ENCODE data around the gene DGKI.

Gene DGKI

DNA sequence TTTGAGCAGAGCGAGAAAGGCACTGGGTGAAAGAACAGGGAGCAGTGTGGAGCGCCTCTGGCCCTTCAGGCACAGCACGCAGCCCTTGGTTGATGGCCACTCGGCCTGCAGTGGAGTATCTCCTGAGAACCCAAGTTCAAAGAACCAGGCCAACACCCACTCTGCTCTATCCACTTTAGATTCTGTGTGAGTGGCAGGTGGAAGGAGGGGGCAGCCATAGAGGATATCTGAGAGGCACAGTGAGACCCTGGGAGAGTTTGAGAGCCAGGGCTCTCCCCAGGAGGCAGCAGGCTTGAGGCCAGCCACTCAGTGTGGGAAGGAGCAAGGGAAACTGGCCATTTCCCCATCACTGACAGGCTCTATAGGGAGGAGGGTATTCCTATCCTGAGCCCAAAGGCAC is 450.7 kb downstream of the DGKI start:
- DNase-seq: no peak

DNA sequence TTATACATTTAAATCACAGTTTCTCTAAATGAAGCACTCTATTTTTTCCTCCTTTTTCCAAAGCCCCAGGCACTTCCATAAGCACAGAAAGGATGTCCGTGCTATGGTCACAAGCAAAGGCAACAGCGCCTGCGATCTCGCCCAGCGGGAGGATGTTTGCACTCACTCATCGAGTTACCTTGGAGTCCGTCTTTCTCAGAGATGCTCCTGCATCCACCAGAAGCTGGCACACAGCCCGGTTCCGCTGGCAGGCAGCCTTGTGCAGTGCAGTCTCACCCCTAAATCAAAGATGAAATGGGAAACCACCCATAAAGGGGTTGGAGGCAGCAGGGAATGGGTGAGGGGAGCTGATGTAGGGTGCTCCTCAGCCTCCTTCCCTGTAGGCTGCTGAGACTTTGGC is 451.4 kb downstream of the DGKI start:
- no peak for DNase-seq

DNA sequence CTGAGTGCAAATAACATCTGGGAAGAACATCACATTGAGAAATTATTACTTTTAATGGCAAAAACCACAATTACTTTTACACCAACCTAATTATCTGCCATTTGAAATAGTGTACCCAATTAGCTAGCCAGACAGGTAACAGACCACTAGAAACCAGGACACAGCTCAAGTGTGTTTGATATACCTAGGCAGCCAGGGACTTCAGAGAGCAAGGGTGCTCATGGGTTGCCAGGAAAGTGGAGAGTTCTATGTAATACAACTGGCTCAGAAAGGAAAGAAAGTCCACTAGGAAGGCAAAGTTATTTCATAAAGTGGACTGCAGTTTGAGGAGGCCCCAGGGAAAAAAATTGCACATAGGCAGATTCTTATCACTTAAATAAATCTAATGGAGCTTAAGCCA is 453.2 kb downstream of the DGKI start:
- DNase-seq: no peak

DNA sequence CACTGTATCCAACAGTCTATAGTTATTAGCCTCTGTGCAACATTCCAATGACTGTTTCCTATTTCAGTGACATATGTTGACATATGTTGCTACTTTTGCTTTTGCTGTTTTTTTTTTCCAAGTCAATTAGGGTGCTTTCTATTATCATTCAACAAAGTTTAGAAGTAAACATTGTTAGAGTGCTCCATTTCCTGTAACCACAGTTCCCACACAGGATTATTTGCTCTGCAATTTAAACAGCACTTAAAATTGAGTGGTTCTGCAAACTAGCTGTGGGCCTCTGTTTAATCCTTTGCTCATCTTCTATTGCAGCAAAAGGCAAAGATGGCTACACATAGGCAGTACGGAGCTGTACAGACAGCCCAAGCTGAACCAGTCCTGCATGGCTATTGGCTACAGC is 456.7 kb downstream of the DGKI start:
- DNase-seq: no peak

DNA sequence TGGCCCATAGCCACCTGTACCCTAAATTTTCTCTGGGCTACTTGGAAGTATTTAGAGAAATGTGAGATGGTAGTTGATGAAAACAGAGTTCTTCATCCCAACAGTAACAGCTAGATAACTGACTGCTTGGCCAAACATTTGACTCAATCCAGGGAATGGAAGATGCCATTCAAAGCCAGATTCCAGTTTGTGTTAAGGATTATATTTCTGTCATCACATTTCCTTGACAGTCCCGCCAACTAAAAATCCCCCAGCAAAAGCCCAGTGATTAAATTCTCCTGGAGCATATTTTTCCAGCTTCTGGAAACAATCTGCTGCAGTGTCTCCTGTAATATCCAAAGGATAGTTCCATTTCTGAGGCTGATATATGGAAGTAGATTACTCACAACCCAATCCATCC is 457.9 kb downstream of the DGKI start:
- no peak for DNase-seq

DNA sequence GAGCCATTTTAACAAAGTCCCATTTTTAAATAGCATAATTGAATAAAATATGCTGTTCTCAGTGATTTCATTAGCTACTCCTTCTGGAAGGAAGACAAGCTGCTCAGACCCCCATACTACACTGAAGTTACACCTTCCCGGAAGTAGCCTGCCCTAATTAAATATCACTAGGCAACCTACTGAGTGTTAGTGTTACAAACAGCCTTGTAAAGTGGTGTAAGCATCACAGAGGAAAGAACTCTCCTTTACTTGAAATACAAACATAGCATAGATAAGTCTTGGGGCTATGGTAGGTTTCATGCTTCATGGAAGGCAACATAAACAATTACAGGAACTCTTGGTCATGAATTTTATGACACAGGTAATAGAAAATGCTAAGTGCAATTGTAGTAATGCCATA is 459.8 kb downstream of the DGKI start:
- no peak for DNase-seq

DNA sequence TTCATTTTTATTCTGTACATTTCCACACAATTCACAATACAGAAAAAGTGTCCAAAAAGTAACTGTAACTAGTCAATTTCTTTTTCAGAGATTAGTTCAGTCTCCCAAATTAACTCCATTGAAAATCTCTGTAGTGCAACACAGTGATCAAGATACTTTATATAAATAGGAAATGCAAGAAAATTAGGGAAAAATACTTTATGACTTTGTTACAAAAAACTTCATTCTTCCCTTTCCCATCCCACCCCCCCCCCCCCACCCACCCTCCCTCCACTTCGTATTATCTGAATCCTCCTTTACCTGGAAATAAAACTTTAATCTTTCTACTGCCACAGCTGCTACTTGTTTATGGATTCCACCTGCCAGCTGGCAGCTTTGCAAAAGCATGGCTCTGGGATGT is 465.7 kb downstream of the DGKI start:
- no peak for DNase-seq

DNA sequence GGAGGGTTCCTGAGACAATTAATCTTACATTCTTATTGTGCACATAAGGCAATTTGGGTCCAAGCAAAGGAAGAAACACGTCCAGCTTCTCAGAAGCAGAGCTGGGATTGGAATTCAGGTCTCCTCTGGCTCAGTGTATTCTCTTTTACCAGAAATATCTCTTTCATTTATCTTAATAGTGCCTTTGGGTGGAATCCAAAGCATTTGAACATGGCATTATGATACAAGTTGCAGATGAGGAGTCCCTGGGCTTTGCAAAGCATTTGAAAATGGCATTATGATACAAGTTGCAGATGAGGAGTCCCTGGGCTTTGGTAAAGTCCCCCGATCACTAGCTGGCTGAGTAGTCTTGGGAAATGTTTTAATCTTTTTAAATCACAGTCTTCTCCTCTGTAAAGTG is 473.3 kb downstream of the DGKI start:
- DNase-seq: no peak

DNA sequence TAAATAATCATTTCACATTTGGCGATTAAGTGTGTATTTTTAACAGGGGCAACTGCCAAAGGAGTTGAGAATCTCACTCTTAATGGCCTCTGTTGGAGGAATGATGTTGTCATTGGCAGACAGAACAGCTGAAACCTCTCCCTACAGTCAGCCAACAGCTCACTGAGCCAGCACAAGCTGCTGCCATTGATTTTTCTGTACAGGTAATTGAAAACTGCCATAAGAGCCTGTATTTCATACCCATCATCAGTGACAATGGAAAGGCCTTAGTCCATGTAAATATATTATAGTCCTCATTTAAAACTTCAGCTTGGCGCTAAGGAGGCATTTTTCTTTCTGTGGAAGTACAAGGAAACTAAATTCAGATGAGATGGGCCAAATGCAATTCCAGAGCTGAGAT is 475.2 kb downstream of the DGKI start:
- no peak for DNase-seq

DNA sequence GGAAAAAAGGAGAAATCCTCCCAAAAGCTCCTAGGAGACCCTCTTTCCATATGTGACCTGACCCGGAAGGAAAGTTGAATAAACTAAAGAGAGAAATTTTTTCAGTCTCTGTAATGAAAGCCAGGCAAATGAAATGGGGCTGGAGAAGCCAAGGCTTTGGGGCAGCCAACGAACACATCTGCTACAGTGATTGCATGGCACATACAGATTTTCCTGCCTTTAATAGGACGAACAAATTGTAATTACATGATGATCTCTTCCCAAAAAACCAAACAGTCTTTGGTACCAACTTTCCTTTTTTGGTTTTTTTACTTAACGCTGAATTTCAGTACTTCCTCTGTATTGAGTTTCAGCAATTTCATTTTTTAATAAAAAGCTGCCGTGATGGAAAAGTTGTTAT is 479.8 kb downstream of the DGKI start:
- DNase-seq: no peak

DNA sequence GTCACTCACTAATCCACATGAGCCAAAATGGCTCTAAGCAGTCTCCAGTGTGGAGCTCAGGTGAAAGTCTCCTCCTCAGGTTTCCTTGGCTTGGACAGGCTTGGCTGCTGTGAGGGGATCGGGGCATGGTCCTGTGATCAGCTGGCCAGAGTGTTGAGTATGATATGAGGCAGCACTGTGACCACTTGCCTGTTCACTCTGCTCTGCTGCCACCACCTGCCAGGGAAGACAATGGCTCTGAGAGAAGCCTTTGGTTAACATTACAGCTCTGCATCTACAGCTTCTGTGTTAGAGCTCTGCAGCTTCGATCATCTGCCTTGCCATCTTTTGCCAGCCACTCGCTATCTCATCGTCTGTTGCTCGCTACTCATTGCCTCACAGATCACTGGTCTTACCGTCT is 483.1 kb downstream of the DGKI start:
- DNase-seq: no peak

DNA sequence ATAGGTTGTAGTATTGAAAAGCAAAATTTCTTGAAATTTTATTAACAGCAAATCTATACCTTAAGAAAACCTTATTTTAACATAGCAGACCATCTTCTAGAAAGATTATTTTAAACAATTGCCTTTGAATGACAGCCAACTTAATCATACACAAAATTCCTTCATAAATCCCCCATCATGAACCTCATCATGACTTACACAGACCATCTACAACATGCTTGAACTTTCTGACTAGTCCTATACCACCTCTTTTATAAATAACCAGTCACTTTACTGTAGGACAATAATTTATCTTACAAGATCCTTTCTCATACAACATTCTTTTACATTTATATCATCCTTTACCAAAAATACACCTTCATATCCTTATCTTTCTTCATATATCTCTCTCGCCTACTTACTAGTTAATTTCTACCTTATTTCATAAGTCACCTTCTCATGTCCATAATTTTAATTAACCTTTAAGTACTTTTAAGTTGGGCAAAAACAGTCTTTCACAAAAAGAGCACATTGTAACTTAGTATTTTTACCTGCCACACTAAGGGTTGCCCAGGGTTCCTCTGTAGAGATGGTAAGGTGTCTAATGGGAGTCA is 486.6 kb downstream of the DGKI start:
- no peak for DNase-seq

DNA sequence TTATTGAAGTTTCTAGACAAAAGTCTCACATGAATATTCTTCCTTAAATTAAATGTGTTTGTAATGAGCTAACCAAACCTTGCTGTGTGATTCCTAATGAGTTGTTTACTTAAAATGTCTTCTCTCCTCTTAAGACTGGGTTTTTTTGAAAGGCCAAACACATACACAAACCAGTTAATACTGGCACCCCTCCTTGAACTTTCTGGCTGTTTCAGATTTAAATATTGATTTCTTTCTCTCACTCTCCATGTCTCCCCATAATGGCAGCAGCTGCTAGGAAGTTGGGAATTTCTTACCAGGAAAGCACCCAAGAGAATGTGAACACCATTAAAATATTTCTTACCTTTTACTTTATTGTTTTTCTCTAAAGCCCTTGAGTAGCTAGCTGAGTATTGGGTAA is 491.8 kb downstream of the DGKI start:
- no peak for DNase-seq

DNA sequence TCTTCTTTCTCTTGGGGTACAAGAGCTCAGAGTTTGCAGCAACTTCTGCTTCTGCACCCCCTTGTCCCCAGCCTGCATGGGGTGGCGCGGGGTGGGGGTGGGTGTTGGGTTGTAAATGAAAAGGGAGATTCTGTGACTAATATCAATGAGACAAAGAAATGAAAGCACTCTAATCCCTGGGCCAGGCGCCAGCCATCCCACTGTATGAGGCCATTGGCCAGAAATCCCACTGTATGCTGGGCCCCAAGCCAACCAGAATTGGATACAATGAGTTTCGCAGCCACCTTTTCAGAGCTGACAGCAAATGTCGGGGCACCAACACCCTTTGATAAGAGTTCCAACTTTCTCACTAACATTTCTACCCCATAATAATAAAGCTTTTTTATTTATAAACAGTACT is 492.4 kb downstream of the DGKI start:
- no peak for DNase-seq

DNA sequence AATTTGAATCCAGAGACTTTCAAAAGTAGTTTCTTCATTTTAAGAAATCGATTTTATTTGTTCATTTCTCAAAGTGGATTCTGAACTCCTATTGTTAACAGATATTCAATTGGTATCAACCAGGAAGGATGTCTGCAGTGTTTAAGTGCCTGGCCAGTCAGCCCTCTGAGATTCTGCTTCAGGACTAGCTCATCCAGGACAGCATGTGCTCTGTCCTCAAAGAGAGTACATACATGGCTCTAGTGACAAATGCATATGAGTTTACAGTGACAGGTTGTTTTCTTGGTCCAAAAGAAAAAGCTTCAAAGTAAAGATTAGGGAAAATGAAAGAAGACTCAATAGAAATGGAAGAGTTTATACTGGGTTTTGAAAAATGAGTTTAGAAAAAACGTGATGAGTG is 494.8 kb downstream of the DGKI start:
- DNase-seq: no peak

DNA sequence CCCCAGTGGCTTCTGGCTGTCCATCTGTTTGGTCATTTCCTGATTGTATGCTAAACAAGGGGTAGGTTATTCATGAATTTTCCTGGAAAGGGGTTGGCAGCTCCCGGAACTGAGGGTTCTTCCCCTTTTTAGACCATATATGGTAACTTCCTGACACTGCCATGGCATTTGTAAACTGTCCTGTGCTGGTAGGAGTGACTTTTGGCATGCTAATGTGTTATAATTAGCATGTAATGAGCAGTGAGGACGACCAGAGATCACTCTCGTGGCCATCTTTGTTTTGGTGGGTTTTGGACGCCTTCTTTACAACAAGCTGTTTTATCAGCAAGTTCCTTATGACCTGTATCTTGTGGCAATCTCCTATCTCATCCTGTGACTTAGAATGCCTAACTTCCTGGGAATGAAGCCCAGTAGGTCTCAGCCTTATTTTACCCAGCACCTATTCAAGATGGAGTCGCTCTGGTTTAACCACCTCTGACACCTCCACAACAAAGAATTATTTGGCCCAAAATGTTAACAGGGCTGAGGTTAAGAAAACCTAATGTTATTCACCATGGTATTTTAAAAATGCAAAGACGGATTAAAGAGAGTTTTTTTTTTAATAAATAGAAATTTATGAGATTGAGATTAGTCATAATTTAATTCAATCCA is 500.9 kb downstream of the DGKI start:
- no peak for DNase-seq

DNA sequence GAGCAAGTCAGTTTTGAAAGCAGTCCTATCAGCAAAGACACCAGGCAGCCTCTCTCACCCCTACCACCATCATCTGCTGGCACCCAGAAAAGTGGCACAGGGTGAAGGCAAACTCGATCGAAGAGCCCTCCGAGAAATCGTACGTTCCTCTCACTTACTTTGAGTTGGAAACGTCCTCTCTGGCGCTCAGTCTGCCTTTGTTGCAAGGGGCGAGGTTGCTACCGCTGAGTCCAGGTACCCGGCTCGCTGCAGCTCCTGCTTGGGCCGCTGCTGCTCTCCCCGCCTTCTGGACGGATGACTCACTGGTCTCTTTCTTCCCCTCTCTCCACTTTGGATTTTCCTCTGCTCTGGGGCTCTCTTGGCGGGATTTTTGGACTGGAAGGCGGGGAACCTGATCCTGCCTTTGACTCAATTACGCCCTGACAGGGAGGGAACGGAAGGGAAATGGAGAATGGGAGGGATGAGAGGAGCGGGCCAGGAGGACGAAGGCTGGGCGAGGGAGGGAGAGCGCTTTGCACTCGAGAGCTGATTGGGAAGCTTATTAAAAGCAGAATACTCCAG is 503.4 kb downstream of the DGKI start, which contains the start of gene PTN:
Gene PTN (minus strand): TSS at position 453 of the 561 bp plus-strand sequence. CDS start 88,760 bp downstream, outside the sequence.
- no peak for DNase-seq

DNA sequence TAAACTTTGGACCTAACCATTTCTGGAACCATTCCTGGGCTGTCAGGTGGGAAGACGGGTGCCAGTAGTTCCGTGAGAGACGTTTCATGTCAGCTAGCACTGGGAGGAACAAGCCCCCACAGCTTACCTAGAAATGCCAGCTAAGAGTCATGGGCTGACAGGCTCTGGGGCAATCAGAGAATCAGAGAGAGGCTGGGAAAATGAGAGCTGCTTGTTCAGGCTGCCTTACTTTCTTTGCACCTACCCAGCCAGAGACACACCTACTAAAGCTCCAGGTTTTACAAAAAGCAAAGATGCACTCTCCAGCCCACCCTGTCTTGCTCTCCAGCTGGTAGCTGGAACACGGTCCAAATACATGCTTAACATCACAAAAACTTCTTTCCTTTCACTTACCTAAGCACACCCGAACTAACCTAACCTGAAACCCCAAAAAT is 503.9 kb downstream of the DGKI start:
- DNase-seq: no peak

DNA sequence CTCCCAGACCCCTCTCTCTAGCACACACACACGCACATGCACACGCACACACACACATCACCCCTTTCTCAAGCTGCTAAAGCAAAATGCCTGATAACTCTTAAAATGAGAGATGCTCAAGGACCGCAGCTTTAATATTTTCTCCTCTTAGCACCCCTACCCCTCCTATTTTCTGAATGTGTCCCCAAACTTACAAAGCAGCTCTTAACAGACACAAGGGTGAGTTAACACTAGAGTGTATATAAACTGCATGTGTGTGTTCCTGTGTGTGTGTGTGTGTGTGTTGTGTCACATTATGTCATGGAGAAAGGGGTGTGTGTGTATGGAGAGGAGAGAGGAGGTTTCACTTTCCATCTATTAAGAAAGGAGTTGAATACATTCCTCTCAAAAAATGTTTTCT is 504.5 kb downstream of the DGKI start:
- DNase-seq: no peak

DNA sequence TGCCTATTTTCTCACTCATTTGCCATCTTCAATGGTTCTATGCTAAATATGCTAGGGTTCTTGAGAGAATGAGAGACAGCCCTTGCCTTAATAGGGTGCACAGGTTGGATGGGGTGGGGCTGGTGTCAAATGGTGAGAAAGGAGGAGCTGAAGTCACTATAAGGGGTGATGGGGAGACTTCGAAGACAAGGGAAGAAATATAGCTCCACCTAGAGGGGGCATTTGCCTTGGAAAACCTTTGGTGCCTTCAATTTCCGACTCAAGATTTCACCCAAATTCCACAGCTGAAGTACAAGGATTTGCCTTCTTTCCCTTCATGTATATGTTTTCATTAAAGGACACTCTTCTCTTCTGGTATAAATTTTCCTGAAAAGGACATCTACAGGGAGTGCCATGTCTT is 508.9 kb downstream of the DGKI start:
- no peak for DNase-seq

DNA sequence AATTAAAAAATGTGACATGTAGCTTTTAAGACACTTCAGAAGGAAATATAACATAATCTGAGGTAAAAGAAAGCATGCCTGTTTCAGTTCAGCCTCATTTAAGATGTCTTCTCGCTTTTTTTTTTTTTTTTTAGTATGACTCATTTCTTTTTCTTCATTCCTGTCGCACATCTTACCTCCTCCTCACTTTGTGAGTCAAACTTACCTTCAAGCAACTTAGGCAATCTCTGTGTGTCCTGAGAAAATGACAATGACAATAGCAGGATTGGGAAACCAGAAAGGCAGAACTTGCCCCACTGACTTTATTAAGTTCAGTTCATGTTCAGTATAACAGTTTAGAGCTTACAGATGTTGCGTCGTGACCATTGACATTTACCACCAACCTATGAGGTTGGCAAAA is 511.0 kb downstream of the DGKI start:
- DNase-seq: no peak

DNA sequence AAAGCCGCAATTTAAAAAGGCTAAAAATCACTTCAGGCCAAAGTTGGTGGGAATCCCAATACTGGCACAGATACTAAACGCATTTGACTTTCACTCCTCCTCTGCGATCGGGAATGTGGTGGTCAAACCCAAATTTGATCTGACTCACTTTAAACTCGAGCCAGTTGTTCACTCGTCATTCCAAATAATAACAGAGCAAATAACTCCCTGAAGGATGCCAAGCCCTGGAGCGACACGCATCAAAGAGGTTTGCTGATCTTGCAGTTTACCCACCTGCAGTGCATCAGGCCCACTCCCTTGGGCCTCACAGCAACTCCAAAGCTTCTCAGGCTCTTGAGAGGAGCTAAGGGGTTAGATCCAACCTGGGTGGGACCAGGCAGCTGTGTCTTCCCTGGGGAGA is 515.4 kb downstream of the DGKI start:
- DNase-seq: no peak
